Measurements from ENCODE around the gene SLC16A3. TPM values are rescaled to one million over a fixed set of nuclear protein-coding genes. Genes with fewer than 3 reads are reported as not detected.
"Not testable (repeated sequence)": the region's sequence is repeated elsewhere in the genome, so short reads cannot be mapped to it uniquely, and the experiment has no call there.

The SLC16A3 gene
- total RNA-seq, 1 experiment from 2014 or later = 652 TPM

DNA sequence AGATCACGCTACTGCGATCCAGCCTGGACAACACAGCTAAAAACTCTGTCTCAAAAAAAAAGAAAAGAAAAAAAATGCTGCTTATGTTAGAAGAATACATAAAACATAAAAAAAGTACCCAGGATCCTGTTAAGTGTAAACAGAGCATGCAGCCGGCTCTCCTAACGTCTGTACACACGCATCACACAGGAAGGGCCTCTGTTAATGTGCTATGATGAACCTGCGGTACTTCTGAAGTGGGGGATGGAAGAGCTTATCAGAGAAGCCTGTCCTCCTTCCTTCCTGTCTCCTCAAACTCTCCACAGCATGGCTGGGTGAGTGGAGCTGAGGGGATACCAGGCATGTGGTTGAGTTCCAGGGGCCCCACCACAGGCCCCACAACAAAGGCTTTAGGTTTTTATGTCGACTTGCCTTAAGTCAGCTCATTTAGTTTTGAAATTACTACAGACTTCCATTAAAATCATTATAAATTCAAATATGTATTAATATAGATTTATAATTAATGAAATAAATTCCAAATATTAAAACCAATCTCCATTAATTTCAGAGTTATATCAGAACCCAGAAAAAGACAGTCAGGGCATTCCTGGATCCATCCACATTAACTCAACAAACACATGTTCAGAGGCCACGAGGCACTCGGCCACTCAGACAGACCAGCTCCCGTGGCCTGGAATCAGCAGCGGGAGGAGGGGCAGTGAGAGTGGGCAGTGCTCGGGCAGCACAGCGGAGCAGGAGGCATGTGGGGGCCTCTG, 27.9 kb upstream of the SLC16A3 start:
- H3K9me3 ChIP-seq = no peaks in the 10 kb centered on the region
- no peaks in the 10 kb centered on the region for H3K27me3 ChIP-seq
- no peak overlapping the region for H3K4me3 ChIP-seq
- H3K36me3 ChIP-seq = peaks cover 4% of the 10 kb centered on the region
- DNase-seq = no peak

DNA sequence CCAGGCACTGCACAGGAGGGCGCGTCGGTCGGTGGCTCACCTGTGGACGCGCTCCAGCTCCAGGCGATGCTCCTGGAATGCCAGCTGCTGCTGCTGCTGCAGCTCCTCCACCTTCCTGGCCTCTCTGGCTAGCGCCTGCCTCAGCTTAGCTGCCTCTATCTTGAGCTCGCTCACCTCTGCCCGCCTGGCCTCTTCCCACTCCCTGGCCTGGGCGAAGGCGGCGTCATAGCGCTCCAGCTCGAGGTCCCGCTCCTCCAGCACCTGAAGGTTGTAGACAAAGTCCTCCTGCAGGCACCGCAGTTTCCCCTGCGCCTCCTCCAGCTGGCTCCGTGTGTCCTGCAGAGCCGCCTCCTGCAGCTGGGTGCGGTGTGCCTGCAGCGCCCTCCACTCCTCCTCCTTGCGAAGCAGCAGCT, 27.3 kb upstream of the SLC16A3 start:
- H3K9me3 ChIP-seq = no peaks in the 10 kb centered on the region

GRCh38 chr17:82202981-82203380, 25.9 kb upstream of the SLC16A3 start:
- Histone ChIP-seq H3K36me3 (peaks cover 6% of the 10 kb centered on the region), H3K9me3 (no peaks in the 10 kb centered on the region), H3K27me3 (no peaks in the 10 kb centered on the region), H3K4me3 (no peak overlapping the region)
- DNase-seq = no peak

More for the DNA sequence above, 27.3 kb upstream of the SLC16A3 start:
- no peak for DNase-seq
- Histone ChIP-seq H3K4me3 (no peak overlapping the region), H3K36me3 (peaks cover 5% of the 10 kb centered on the region), H3K27me3 (no peaks in the 10 kb centered on the region)

DNA sequence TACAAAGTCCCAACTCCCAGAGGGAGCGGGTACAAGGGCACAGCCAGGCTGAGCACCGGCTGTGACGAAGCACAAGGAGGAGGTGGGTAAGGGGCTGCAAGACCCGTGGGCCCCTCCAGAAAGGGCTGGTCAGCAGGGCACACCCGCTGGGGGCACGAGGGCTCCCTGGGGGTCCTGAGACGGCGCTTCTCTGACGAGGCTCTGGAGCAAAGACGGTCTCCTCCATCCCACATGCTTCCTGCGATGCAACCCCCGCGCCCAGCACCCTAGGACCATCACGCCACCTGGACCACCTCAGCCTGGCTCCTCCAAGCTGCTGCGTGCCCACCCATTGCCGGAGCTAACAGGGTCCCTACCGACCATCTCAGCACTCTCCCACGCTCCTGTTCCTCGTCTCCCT, 24.9 kb upstream of the SLC16A3 start:
- H3K9me3 ChIP-seq = no peaks in the 10 kb centered on the region
- H3K27me3 ChIP-seq = no peaks in the 10 kb centered on the region
- H3K4me3 ChIP-seq = no peak overlapping the region
- DNase-seq = no peak
- H3K36me3 ChIP-seq = peaks cover 6% of the 10 kb centered on the region

DNA sequence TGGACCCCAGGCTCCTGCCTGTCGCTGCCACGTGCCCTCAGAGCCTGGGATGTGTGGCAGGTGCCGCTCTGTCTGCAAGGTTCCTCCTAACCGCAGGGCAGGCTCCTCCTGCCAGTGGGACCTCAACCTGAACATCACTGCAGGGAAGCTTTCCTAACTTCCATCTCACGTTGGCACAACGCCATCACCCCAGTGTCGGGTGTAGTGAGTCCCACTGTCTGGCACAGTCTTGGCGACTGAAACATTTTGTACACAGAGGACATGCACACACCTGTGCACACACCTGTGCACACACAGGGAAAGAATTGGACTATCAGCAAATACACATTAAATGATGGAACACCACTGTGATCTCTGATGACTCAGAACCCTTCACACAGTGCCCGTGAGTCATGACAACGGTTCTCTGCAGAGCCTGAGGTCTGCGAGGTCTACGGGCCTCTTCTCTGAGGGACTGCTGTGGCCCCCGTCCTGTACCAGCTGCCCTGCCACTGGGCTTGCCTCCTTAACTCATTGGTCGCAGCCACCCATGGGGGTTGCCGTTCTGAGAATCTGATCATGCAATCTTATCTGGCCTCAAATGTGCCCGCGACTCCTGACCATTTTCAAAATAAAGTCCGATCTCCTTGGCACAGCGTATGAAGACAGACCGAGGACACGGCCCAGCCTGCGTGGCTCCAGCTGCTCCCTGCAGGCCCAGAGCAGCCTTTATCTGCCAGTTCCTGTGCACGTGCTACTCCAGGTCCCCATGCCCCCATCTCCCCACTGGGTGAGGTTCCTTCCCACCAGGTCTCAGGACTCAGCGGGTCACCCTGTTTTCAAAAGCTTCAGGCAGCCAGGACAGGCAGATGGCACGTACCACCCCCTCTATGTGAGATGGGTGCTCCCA, 23.8 kb upstream of the SLC16A3 start:
- no peaks in the 10 kb centered on the region for H3K27me3 ChIP-seq
- peak; percentile 82 for DNase-seq
- peaks cover 6% of the 10 kb centered on the region for H3K36me3 ChIP-seq
- H3K4me3 ChIP-seq = no peak overlapping the region
- H3K9me3 ChIP-seq = no peaks in the 10 kb centered on the region

GRCh38 chr17:82205720-82206508, 22.9 kb upstream of the SLC16A3 start:
- Histone ChIP-seq H3K36me3 (peaks cover 4% of the 10 kb centered on the region), H3K27me3 (no peaks in the 10 kb centered on the region), H3K4me3 (no peak overlapping the region), H3K9me3 (no peaks in the 10 kb centered on the region)
- DNase-seq = peak; percentile 87

DNA sequence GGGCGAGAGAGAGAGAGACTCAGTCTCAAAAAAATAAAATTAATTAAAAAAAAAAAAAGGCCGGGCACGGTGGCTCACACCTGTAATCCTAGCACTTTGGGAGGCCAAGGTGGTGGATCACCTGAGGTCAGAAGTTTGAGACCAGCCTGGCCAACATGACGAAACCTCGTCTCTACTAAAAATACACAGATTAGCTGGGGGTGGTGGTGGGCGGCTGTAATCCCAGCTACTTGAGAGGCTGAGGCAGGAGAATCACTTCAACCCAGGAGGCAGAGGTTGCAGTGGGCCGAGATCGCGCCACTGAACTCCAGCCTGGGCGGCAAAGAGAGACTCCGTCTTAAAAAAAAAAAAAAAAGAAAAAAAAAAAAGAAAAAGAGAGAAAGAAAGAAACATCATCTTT, 18.2 kb upstream of the SLC16A3 start:
- H3K27me3 ChIP-seq, H3K36me3 ChIP-seq, H3K9me3 ChIP-seq, DNase-seq, H3K4me3 ChIP-seq: not testable (repeated sequence)

- Histone ChIP-seq H3K27me3 (no peaks in the 10 kb centered on the region), H3K36me3 (no peaks in the 10 kb centered on the region), H3K4me3 (peak within 1 kb of the TSS; percentile 91), H3K9me3 (no peaks in the 10 kb centered on the region)
- peak; percentile 89 for DNase-seq
Observed at GRCh38 chr17:82212331-82213250, 16.3 kb upstream of the SLC16A3 start, which contains the start of gene CCDC57. TSS of gene CCDC57 (minus strand) at chr17:82212842. CDS start at chr17:82201944, 10,898 bp downstream.

GRCh38 chr17:82213251-82214011, 15.4 kb upstream of the SLC16A3 start:
- Histone ChIP-seq H3K9me3 (no peaks in the 10 kb centered on the region), H3K27me3 (no peaks in the 10 kb centered on the region), H3K36me3 (no peaks in the 10 kb centered on the region), H3K4me3 (peak overlapping the region; percentile 91)
- DNase-seq = peak; percentile 92

DNA sequence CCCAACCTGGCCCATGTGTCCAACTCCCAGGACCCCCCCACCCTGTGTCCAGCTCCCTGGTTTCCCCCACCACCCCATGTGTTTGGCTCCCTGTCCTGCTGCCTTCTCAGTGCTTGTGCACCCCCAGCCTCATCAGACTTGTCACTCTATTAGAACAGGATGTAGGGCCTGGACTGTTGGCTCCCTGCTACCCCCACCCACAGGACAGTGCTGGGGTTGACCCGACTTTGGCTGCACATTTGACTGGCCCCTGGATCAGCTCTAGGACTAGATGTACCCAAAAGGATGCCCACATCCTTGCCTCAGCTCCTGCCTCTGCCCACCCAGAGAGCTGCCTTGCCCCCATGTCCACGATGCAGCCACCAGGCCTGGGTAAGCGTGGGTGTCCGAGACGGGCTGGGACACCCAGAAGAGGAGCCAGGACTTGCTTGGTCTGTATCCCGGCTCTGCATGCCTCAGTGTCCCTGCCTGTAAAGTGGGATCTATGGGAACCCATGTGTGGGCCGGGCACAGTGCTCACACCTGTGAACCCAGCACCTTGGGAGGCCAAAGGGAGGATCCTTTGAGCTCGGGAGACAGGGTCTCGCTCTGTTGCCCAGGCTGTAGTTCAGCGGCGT, 14.7 kb upstream of the SLC16A3 start:
- no peaks in the 10 kb centered on the region for H3K36me3 ChIP-seq
- no peak for DNase-seq

DNA sequence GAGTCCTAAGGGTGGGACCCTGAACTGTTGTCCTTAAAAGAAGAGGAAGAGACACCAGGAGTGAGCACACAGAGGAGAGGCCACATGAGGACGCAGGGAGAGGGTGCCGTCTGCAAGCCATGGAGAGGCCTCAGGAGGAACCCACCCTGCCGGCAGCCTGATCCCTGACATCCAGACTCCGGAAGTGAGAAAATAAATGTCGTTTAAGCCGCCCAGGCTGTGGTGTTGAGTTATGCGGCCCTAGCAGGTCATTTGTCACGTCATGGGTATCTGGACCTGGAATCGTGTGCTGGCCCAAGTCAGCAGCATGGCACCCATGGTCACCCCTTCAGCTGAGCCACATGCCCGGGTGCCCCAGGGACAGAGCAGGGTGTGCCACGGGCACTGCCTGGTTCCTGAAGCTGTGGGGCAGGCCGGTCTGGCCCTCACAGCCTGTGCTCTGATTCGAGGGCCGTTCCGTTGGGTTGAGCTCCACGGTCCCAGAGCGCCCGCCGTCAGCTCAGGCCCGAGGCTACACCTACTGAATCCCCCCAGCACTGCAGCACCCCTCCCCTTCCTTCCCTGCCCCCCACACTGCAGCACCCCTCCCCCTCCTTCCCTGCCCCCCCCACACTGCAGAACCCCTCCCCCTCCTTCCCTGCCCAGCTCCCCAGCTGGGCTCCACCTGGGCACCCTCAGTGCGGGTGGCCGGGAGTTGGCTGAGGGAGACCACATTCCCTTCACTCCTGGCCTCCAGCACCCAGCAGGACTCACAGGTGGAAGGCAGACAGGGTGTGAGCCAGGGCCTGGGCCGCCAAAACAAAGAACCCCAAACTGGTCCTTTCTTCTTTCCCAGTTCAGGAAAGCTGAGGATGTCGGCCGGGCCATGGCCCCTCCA, 13.5 kb upstream of the SLC16A3 start:
- H3K9me3 ChIP-seq = no peaks in the 10 kb centered on the region
- DNase-seq = no peak
- no peak overlapping the region for H3K4me3 ChIP-seq
- H3K27me3 ChIP-seq = no peaks in the 10 kb centered on the region
- no peaks in the 10 kb centered on the region for H3K36me3 ChIP-seq

More for the DNA sequence above, 14.7 kb upstream of the SLC16A3 start:
- H3K4me3 ChIP-seq = no peak overlapping the region
- no peaks in the 10 kb centered on the region for H3K27me3 ChIP-seq
- no peaks in the 10 kb centered on the region for H3K9me3 ChIP-seq

- no peaks in the 10 kb centered on the region for H3K36me3 ChIP-seq
- H3K9me3 ChIP-seq = no peaks in the 10 kb centered on the region
- H3K27me3 ChIP-seq = no peaks in the 10 kb centered on the region
- no peak overlapping the region for H3K4me3 ChIP-seq
- no peak for DNase-seq
Observed at GRCh38 chr17:82215972-82216300, 12.9 kb upstream of the SLC16A3 start.

- peak; percentile 99 for DNase-seq
- H3K27me3 ChIP-seq = no peaks in the 10 kb centered on the region
- H3K36me3 ChIP-seq = no peaks in the 10 kb centered on the region
- H3K4me3 ChIP-seq = no peak overlapping the region
- no peaks in the 10 kb centered on the region for H3K9me3 ChIP-seq
Observed at GRCh38 chr17:82216301-82217119, 12.3 kb upstream of the SLC16A3 start.

Data from MG63 (cell line).